ENCODE results near the gene POGK.

The POGK gene

GRCh38 chr1:166882893-166883292 is 43.6 kb downstream of the POGK start:
- TF ChIP-seq CTCF (IDR thresholded peaks at IDR 0.05; ENCODE audit: low read depth, low read length, missing control alignments): no peak
- H3K4me3 ChIP-seq (ENCODE audit: low read depth, low read length): no peak overlapping the region
- in situ Hi-C loops (cut with HindIII; ENCODE audit: low sequenced_read_pairs): no loop called here
- DNase-seq (ENCODE audit: low read depth): no peak

- peak; percentile 85 for TF ChIP-seq CTCF (IDR thresholded peaks at IDR 0.05; ENCODE audit: low read depth, low read length, missing control alignments)
- no peak for DNase-seq (ENCODE audit: low read depth)
- in situ Hi-C loops (cut with HindIII; ENCODE audit: low sequenced_read_pairs): no loop called here
- peak overlapping the region; percentile 15 for H3K4me3 ChIP-seq (ENCODE audit: low read depth, low read length)
These were observed 44.9 kb downstream of the POGK start for GRCh38 chr1:166884040-166884642.

- TF ChIP-seq CTCF (IDR thresholded peaks at IDR 0.05; ENCODE audit: low read depth, low read length, missing control alignments): no peak
- H3K4me3 ChIP-seq (ENCODE audit: low read depth, low read length): no peak overlapping the region
- no peak for DNase-seq (ENCODE audit: low read depth)
- in situ Hi-C loops (cut with HindIII; ENCODE audit: low sequenced_read_pairs): no loop called here
These were observed 45.7 kb downstream of the POGK start for GRCh38 chr1:166884971-166885370.

- H3K4me3 ChIP-seq (ENCODE audit: low read depth, low read length): no peak overlapping the region
These were observed 49.3 kb downstream of the POGK start for GRCh38 chr1:166888373-166889111.

GRCh38 chr1:166889776-166890175 is 50.5 kb downstream of the POGK start:
- H3K4me3 ChIP-seq (ENCODE audit: low read depth, low read length): no peak overlapping the region
- TF ChIP-seq CTCF (IDR thresholded peaks at IDR 0.05; ENCODE audit: low read depth, low read length, missing control alignments): no peak
- no peak for DNase-seq (ENCODE audit: low read depth)
- in situ Hi-C loops (cut with HindIII; ENCODE audit: low sequenced_read_pairs): no loop called here

More at GRCh38 chr1:166888373-166889111, 49.3 kb downstream of the POGK start:
- in situ Hi-C loops (cut with HindIII; ENCODE audit: low sequenced_read_pairs): no loop called here
- DNase-seq (ENCODE audit: low read depth): no peak
- TF ChIP-seq CTCF (IDR thresholded peaks at IDR 0.05; ENCODE audit: low read depth, low read length, missing control alignments): no peak

- TF ChIP-seq CTCF (IDR thresholded peaks at IDR 0.05; ENCODE audit: low read depth, low read length, missing control alignments): no peak
- in situ Hi-C loops (cut with HindIII; ENCODE audit: low sequenced_read_pairs): no loop called here
- DNase-seq (ENCODE audit: low read depth): no peak
- no peak overlapping the region for H3K4me3 ChIP-seq (ENCODE audit: low read depth, low read length)
These were observed 56.5 kb downstream of the POGK start for GRCh38 chr1:166895766-166896165.
